Mesendoderm (in vitro differentiated cells): ENCODE data around the gene ARRDC3.

Source experiments
- DNase-seq: peaks from one replicate; pipeline ENCODE4 v3.0.0; 2013
- H2AK5ac ChIP-seq: 2 replicates; pipeline ENCODE4 v1.6.1; 2013; ENCODE audit warnings: low read length, inconsistent platforms
- H2BK120ac ChIP-seq: 2 replicates; pipeline ENCODE4 v1.6.1; 2013; ENCODE audit warnings: low read depth, mild to moderate bottlenecking, low read length, moderate library complexity, mixed read lengths
- H2BK15ac ChIP-seq: replicated peaks from 2 replicates; pipeline ENCODE4 v1.6.1; 2013; ENCODE audit warnings: low read depth, mild to moderate bottlenecking, moderate library complexity
- H2BK5ac ChIP-seq: 2 replicates; pipeline ENCODE4 v1.6.1; 2013; ENCODE audit warnings: low read length, inconsistent platforms
- H3K18ac ChIP-seq: 2 replicates; pipeline ENCODE4 v1.6.1; 2013; ENCODE audit warnings: mild to moderate bottlenecking, low read length, mixed read lengths
- H3K23ac ChIP-seq: one replicate; pipeline ENCODE4 v1.6.1; 2013; ENCODE audit warnings: low read length
- H3K27ac ChIP-seq: 2 replicates; pipeline ENCODE4 v1.5.1; 2013; ENCODE audit warnings: low read depth, mild to moderate bottlenecking, inconsistent platforms, low read length, moderate library complexity
- H3K27me3 ChIP-seq: 2 replicates; pipeline ENCODE4 v1.6.1; 2013; ENCODE audit warnings: low read length, control low read depth, mild to moderate bottlenecking, inconsistent platforms; ENCODE audit not compliant: insufficient read depth, poor library complexity
- H3K36me3 ChIP-seq: 2 replicates; pipeline ENCODE4 v1.6.1; 2013; ENCODE audit warnings: low read length, inconsistent platforms; ENCODE audit not compliant: control insufficient read depth, insufficient read depth
- H3K4ac ChIP-seq: one replicate; pipeline ENCODE4 v1.6.1; 2013; ENCODE audit warnings: low read depth, mild to moderate bottlenecking, low read length, moderate library complexity
- H3K4me1 ChIP-seq: 2 replicates; pipeline ENCODE4 v1.6.1; 2013; ENCODE audit warnings: low read depth, low read length, inconsistent platforms; ENCODE audit not compliant: control insufficient read depth
- H3K4me2 ChIP-seq: 2 replicates; pipeline ENCODE4 v1.6.1; 2013; ENCODE audit warnings: low read length
- H3K4me3 ChIP-seq: 2 replicates; pipeline ENCODE4 v1.5.1; 2013; ENCODE audit warnings: mild to moderate bottlenecking, low read length
- H3K56ac ChIP-seq: one replicate; pipeline ENCODE4 v1.6.1; 2013; ENCODE audit warnings: low read length
- H3K79me1 ChIP-seq: 2 replicates; pipeline ENCODE4 v1.6.1; 2013; ENCODE audit warnings: low read length, inconsistent platforms
- H3K79me2 ChIP-seq: 2 replicates; pipeline ENCODE4 v1.6.1; 2013; ENCODE audit warnings: mild to moderate bottlenecking, low read length; ENCODE audit not compliant: control insufficient read depth, insufficient read depth
- H3K9ac ChIP-seq: 2 replicates; pipeline ENCODE4 v1.6.1; 2013; ENCODE audit warnings: low read length, inconsistent platforms
- H4K5ac ChIP-seq: one replicate; pipeline ENCODE4 v1.6.1; 2013; ENCODE audit warnings: low read length
- H4K8ac ChIP-seq: one replicate; pipeline ENCODE4 v1.6.1; 2013; ENCODE audit warnings: low read depth, mild to moderate bottlenecking, control low read depth, low read length, moderate library complexity
- WGBS: extraction: QIAGEN DNeasy Blood & Tissue Kit; methylation state at CpG from one replicate; pipeline ENCODE4 v1.1.7; 2013; ENCODE audit warnings: low lambda C conversion rate, missing lambda C conversion rate; ENCODE audit not compliant: insufficient coverage; ENCODE audit errors: extremely low coverage; 5-methylcytosine and 5-hydroxymethylcytosine counted together

The ARRDC3 gene

GRCh38 chr5:91369480-91369879 is 13.6 kb downstream of the ARRDC3 start:
- Histone ChIP-seq H2BK120ac (no peak overlapping the region), H2BK15ac (no peak overlapping the region), H3K4me1 (no peaks in the 10 kb centered on the region), H4K8ac (no peak overlapping the region), H3K4ac (no peak overlapping the region), H3K27me3 (no peaks in the 10 kb centered on the region), H3K27ac (no peak overlapping the region), H4K5ac (no peak overlapping the region), H3K36me3 (peaks cover 3% of the 10 kb centered on the region), H2BK5ac (no peak overlapping the region), H3K4me2 (no peak overlapping the region), H3K18ac (no peak overlapping the region), H3K23ac (no peak overlapping the region), H3K4me3 (no peak overlapping the region), H3K79me2 (no peaks in the 10 kb centered on the region), H3K9ac (no peak overlapping the region), H2AK5ac (no peak overlapping the region), H3K79me1 (peaks cover 2% of the 10 kb centered on the region), H3K56ac (no peak overlapping the region)
- no peak for DNase-seq
- no CpG with 5 or more reads among the region's 1 CpG for WGBS

- Histone ChIP-seq H3K4me1 (no peaks in the 10 kb centered on the region), H3K27me3 (no peaks in the 10 kb centered on the region), H4K5ac (no peak overlapping the region), H2BK15ac (no peak overlapping the region), H3K79me1 (peaks cover 2% of the 10 kb centered on the region), H2BK5ac (no peak overlapping the region), H2BK120ac (no peak overlapping the region), H3K18ac (no peak overlapping the region), H3K79me2 (no peaks in the 10 kb centered on the region), H3K4me3 (no peak overlapping the region), H3K36me3 (peaks cover 2% of the 10 kb centered on the region), H3K9ac (no peak overlapping the region), H3K27ac (no peak overlapping the region), H3K56ac (no peak overlapping the region), H2AK5ac (no peak overlapping the region), H3K4me2 (no peak overlapping the region), H3K23ac (no peak overlapping the region), H3K4ac (no peak overlapping the region), H4K8ac (no peak overlapping the region)
- no peak for DNase-seq
- WGBS, result no CpG with 5 or more reads among the region's 8 CpGs
These were observed 15.0 kb downstream of the ARRDC3 start for GRCh38 chr5:91367908-91368648.

GRCh38 chr5:91367344-91367743 is 15.8 kb downstream of the ARRDC3 start:
- Histone ChIP-seq H4K8ac (no peak overlapping the region), H3K4ac (no peak overlapping the region), H3K23ac (no peak overlapping the region), H3K4me2 (no peak overlapping the region), H2BK120ac (no peak overlapping the region), H3K4me1 (no peaks in the 10 kb centered on the region), H3K27ac (no peak overlapping the region), H3K4me3 (no peak overlapping the region), H3K56ac (no peak overlapping the region), H3K18ac (no peak overlapping the region), H3K9ac (no peak overlapping the region), H2BK5ac (no peak overlapping the region), H2BK15ac (no peak overlapping the region), H4K5ac (no peak overlapping the region), H3K27me3 (no peaks in the 10 kb centered on the region), H3K36me3 (peaks cover 2% of the 10 kb centered on the region), H2AK5ac (no peak overlapping the region), H3K79me1 (peaks cover 2% of the 10 kb centered on the region), H3K79me2 (no peaks in the 10 kb centered on the region)
- no peak for DNase-seq

GRCh38 chr5:91366551-91366950 is 16.6 kb downstream of the ARRDC3 start:
- no peak overlapping the region for H3K4me3 ChIP-seq
- H3K79me1 ChIP-seq, result peaks cover 2% of the 10 kb centered on the region
- H3K23ac ChIP-seq, result no peak overlapping the region
- H2BK5ac ChIP-seq, result no peak overlapping the region
- H2BK120ac ChIP-seq, result no peak overlapping the region
- no peaks in the 10 kb centered on the region for H3K79me2 ChIP-seq
- no CpG with 5 or more reads among the region's 1 CpG for WGBS
- no peak overlapping the region for H3K4me2 ChIP-seq
- H2BK15ac ChIP-seq, result no peak overlapping the region
- no peak overlapping the region for H4K5ac ChIP-seq
- H3K18ac ChIP-seq, result no peak overlapping the region
- no peaks in the 10 kb centered on the region for H3K4me1 ChIP-seq
- peaks cover 2% of the 10 kb centered on the region for H3K36me3 ChIP-seq
- no peak overlapping the region for H3K4ac ChIP-seq
- H3K27me3 ChIP-seq, result no peaks in the 10 kb centered on the region
- H3K56ac ChIP-seq, result no peak overlapping the region
- H3K9ac ChIP-seq, result no peak overlapping the region
- no peak overlapping the region for H2AK5ac ChIP-seq
- DNase-seq, result no peak
- H3K27ac ChIP-seq, result no peak overlapping the region
- no peak overlapping the region for H4K8ac ChIP-seq

- Histone ChIP-seq H3K79me2 (no peaks in the 10 kb centered on the region), H2BK15ac (no peak overlapping the region), H3K9ac (no peak overlapping the region), H3K23ac (no peak overlapping the region), H3K4me2 (no peak overlapping the region), H3K27ac (no peak overlapping the region), H3K27me3 (no peaks in the 10 kb centered on the region), H3K4me1 (no peaks in the 10 kb centered on the region), H3K36me3 (no peaks in the 10 kb centered on the region), H3K79me1 (peaks cover 2% of the 10 kb centered on the region), H3K4ac (no peak overlapping the region), H3K56ac (no peak overlapping the region), H3K4me3 (no peak overlapping the region), H2BK5ac (no peak overlapping the region), H2BK120ac (no peak overlapping the region), H2AK5ac (no peak overlapping the region), H3K18ac (no peak overlapping the region), H4K8ac (no peak overlapping the region), H4K5ac (no peak overlapping the region)
- DNase-seq, result no peak
- WGBS, result no CpG with 5 or more reads among the region's 3 CpGs
These were observed 17.6 kb downstream of the ARRDC3 start for GRCh38 chr5:91365498-91365897.

GRCh38 chr5:91362935-91363334 is 20.2 kb downstream of the ARRDC3 start:
- peak; percentile 10 for DNase-seq
- Histone ChIP-seq H3K79me2 (no peaks in the 10 kb centered on the region), H2BK5ac (no peak overlapping the region), H3K79me1 (no peaks in the 10 kb centered on the region), H2AK5ac (no peak overlapping the region), H3K27ac (no peak overlapping the region), H3K4me2 (no peak overlapping the region), H3K4me3 (no peak overlapping the region), H2BK120ac (no peak overlapping the region), H3K4me1 (no peaks in the 10 kb centered on the region), H3K18ac (no peak overlapping the region), H3K36me3 (no peaks in the 10 kb centered on the region), H3K27me3 (no peaks in the 10 kb centered on the region), H4K8ac (no peak overlapping the region), H3K9ac (no peak overlapping the region), H2BK15ac (no peak overlapping the region), H4K5ac (no peak overlapping the region), H3K4ac (no peak overlapping the region), H3K23ac (no peak overlapping the region), H3K56ac (no peak overlapping the region)
- no CpG with 5 or more reads among the region's 1 CpG for WGBS
